IMR-90 (cell line): ENCODE results near the gene CYSLTR2. TPM values are rescaled to one million over a fixed set of nuclear protein-coding genes. Genes with fewer than 3 reads are reported as not detected.

Experiments used
- ATAC-seq: fragments of 200-7000 bp; cut with Tn5 transposase; 2 replicates; pipeline ENCODE4 v1.9.1; 2020; ENCODE audit warnings: low read depth, mild to moderate bottlenecking, moderate library complexity
- BruUV-seq: library from RNA; stranded (reverse); fragments of 400-500 nt; replicated peaks from 2 replicates; lab custom pipeline; 2021; lab: Mats Ljungman, UMichigan
- CTCF ChIA-PET: fragments of 300-600 bp; formaldehyde crosslinking; extraction: SDS; loops from one replicate; lab custom pipeline; 2021; ENCODE audit warnings: antibody characterized with exemption; lab: Yijun Ruan, JAX
- POLR2A ChIA-PET: fragments of 300-600 bp; sonication (Branson Sonifier 250); formaldehyde crosslinking; loops from one replicate; lab custom pipeline; 2022; ENCODE audit warnings: antibody characterized with exemption; ENCODE audit not compliant: unreplicated experiment; lab: Charles Lee
- DNase-seq: peaks from one replicate; pipeline ENCODE4 v3.0.0; 2013
- H2AFZ ChIP-seq: replicated peaks from 2 replicates; pipeline ENCODE3; 2013; ENCODE audit warnings: low read length, mild to moderate bottlenecking; ENCODE audit not compliant: poor library complexity
- H2AK5ac ChIP-seq: 2 replicates; pipeline ENCODE4 v1.6.1; 2013; ENCODE audit warnings: low read depth, low read length, inconsistent platforms
- H2AK9ac ChIP-seq: replicated peaks from 2 replicates; pipeline ENCODE3; 2013; ENCODE audit warnings: mild to moderate bottlenecking, low read depth, low read length, moderate library complexity; ENCODE audit not compliant: poor library complexity
- H2BK120ac ChIP-seq: 2 replicates; pipeline ENCODE4 v1.6.1; 2013; ENCODE audit warnings: low read depth, low read length, inconsistent platforms
- H2BK15ac ChIP-seq: 3 replicates; pipeline ENCODE4 v1.6.1; 2013; ENCODE audit warnings: low read depth, low read length, inconsistent platforms
- H2BK20ac ChIP-seq: 2 replicates; pipeline ENCODE4 v1.6.1; 2013; ENCODE audit warnings: low read depth, mild to moderate bottlenecking, inconsistent platforms, low read length, moderate library complexity
- H2BK5ac ChIP-seq: 2 replicates; pipeline ENCODE4 v1.6.1; 2013; ENCODE audit warnings: mild to moderate bottlenecking, low read depth, low read length, inconsistent platforms; ENCODE audit not compliant: poor library complexity, severe bottlenecking
- H3K14ac ChIP-seq: replicated peaks from 2 replicates; pipeline ENCODE4 v1.6.1; 2013; ENCODE audit warnings: low read depth, low read length, inconsistent platforms
- H3K18ac ChIP-seq: 2 replicates; pipeline ENCODE4 v1.6.1; 2013; ENCODE audit warnings: low read depth, low read length, control low read depth
- H3K23ac ChIP-seq: 2 replicates; pipeline ENCODE4 v1.6.1; 2013; ENCODE audit warnings: low read depth, low read length, inconsistent platforms
- H3K27ac ChIP-seq: 2 replicates; pipeline ENCODE4 v1.5.1; 2013; ENCODE audit warnings: mild to moderate bottlenecking, control low read depth, low read length; ENCODE audit not compliant: insufficient read depth
- H3K27me3 ChIP-seq: 2 replicates; pipeline ENCODE4 v1.6.1; 2013; ENCODE audit warnings: low read length; ENCODE audit not compliant: control insufficient read depth, insufficient read depth
- H3K36me3 ChIP-seq: 2 replicates; pipeline ENCODE4 v1.6.1; 2013; ENCODE audit warnings: low read length, mixed read lengths; ENCODE audit not compliant: control insufficient read depth, insufficient read depth
- H3K4ac ChIP-seq: 2 replicates; pipeline ENCODE4 v1.6.1; 2013; ENCODE audit warnings: low read depth, low read length, inconsistent platforms
- H3K4me1 ChIP-seq: 2 replicates; pipeline ENCODE4 v1.6.1; 2013; ENCODE audit warnings: low read length, mixed read lengths; ENCODE audit not compliant: control insufficient read depth, insufficient read depth
- H3K4me2 ChIP-seq: 2 replicates; pipeline ENCODE4 v1.6.1; 2013; ENCODE audit warnings: low read depth, mild to moderate bottlenecking, control low read depth, low read length, moderate library complexity
- H3K4me3 ChIP-seq: 2 replicates; pipeline ENCODE4 v1.5.1; 2013; ENCODE audit warnings: low read depth, mild to moderate bottlenecking, control low read depth, low read length, moderate library complexity; ENCODE audit not compliant: insufficient read depth
- H3K56ac ChIP-seq: 2 replicates; pipeline ENCODE4 v1.6.1; 2013; ENCODE audit warnings: low read length, inconsistent platforms; ENCODE audit not compliant: insufficient read depth; ENCODE audit errors: extremely low read depth
- H3K79me1 ChIP-seq, 2 experiments: 2 replicates each; pipeline ENCODE4 v1.6.1; 2013; ENCODE audit warnings: low read length in 2 of 2, inconsistent platforms in 1 of 2, low read depth in 1 of 2
- H3K9ac ChIP-seq: 2 replicates; pipeline ENCODE4 v1.6.1; 2013; ENCODE audit warnings: low read depth, low read length, control low read depth
- H3K9me1 ChIP-seq: 2 replicates; pipeline ENCODE4 v1.6.1; 2013; ENCODE audit warnings: low read length, inconsistent platforms; ENCODE audit not compliant: insufficient read depth
- H3K9me3 ChIP-seq: 2 replicates; pipeline ENCODE4 v1.6.1; 2013; ENCODE audit warnings: low read length; ENCODE audit not compliant: control insufficient read depth, insufficient read depth
- H4K20me1 ChIP-seq: 2 replicates; pipeline ENCODE4 v1.6.1; 2013; ENCODE audit warnings: low read length, inconsistent platforms; ENCODE audit not compliant: insufficient read depth
- H4K5ac ChIP-seq: 2 replicates; pipeline ENCODE4 v1.6.1; 2013; ENCODE audit warnings: mild to moderate bottlenecking, low read depth, low read length, control low read depth
- H4K8ac ChIP-seq, 2 experiments: 2 replicates each; pipeline ENCODE4 v1.6.1; 2013; ENCODE audit warnings: low read depth in 2 of 2, low read length in 2 of 2, control low read depth in 1 of 2, inconsistent platforms in 1 of 2
- H4K91ac ChIP-seq: 2 replicates; pipeline ENCODE4 v1.6.1; 2013; ENCODE audit warnings: low read depth, low read length, inconsistent platforms; ENCODE audit not compliant: insufficient read depth
- BHLHE40 ChIP-seq: fragments of 150-350 bp; IDR thresholded peaks from 2 replicates; pipeline ENCODE4 v1.6.1; 2016; ENCODE audit warnings: mild to moderate bottlenecking, low read depth, low read length
- CEBPB ChIP-seq: IDR thresholded peaks from 2 replicates; pipeline ENCODE4 v1.6.1; 2012; ENCODE audit warnings: low read depth, low read length, improper control_type of control experiment
- CHD1 ChIP-seq: IDR thresholded peaks from 2 replicates; pipeline ENCODE4 v1.6.1; 2012; ENCODE audit warnings: low read depth, low read length, improper control_type of control experiment
- FOS ChIP-seq: fragments of 150-350 bp; IDR thresholded peaks from 2 replicates; pipeline ENCODE4 v1.6.1; 2016; ENCODE audit warnings: low read depth, low read length
- MAFK ChIP-seq: IDR thresholded peaks from 2 replicates; pipeline ENCODE4 v1.6.1; 2012; ENCODE audit warnings: low read depth, low read length, improper control_type of control experiment
- MAZ ChIP-seq: IDR thresholded peaks from 2 replicates; pipeline ENCODE4 v1.6.1; 2012; ENCODE audit warnings: low read depth, mild to moderate bottlenecking, low read length, improper control_type of control experiment, moderate library complexity, borderline replicate concordance
- MXI1 ChIP-seq: IDR thresholded peaks from 2 replicates; pipeline ENCODE4 v1.6.1; 2012; ENCODE audit warnings: low read depth, mild to moderate bottlenecking, low read length, moderate library complexity, borderline replicate concordance
- NFE2L2 ChIP-seq: fragments of 150-350 bp; IDR thresholded peaks from 2 replicates; pipeline ENCODE4 v1.6.1; 2016; ENCODE audit warnings: low read depth, mild to moderate bottlenecking, low read length
- POLR2A ChIP-seq: IDR thresholded peaks from 2 replicates; pipeline ENCODE4 v1.6.1; 2012; ENCODE audit warnings: mild to moderate bottlenecking, low read depth, low read length
- RAD21 ChIP-seq: IDR thresholded peaks from 2 replicates; pipeline ENCODE4 v1.6.1; 2012; ENCODE audit warnings: low read length, improper control_type of control experiment
- RCOR1 ChIP-seq: IDR thresholded peaks from 2 replicates; pipeline ENCODE4 v1.6.1; 2012; ENCODE audit warnings: mild to moderate bottlenecking, low read length, improper control_type of control experiment; ENCODE audit not compliant: insufficient replicate concordance
- RFX5 ChIP-seq: IDR thresholded peaks from 2 replicates; pipeline ENCODE4 v1.8.0; 2012; ENCODE audit warnings: low read depth, mild to moderate bottlenecking, low read length, moderate library complexity
- SMC3 ChIP-seq: fragments of 150-350 bp; IDR thresholded peaks from 2 replicates; pipeline ENCODE4 v1.6.1; 2016; ENCODE audit warnings: low read depth, mild to moderate bottlenecking, antibody characterized with exemption, low read length, moderate library complexity
- USF2 ChIP-seq: fragments of 150-350 bp; IDR thresholded peaks from 2 replicates; pipeline ENCODE4 v1.6.1; 2017; ENCODE audit warnings: mild to moderate bottlenecking, antibody characterized with exemption, low read length, low read depth
- WGBS, 2 experiments: methylation state at CpG; one replicate each; pipeline versions ENCODE4 v1.1.5 to v1.1.7; 2013; ENCODE audit warnings: missing lambda C conversion rate in 2 of 2; ENCODE audit not compliant: insufficient read length in 1 of 2; ENCODE audit errors: extremely low coverage in 2 of 2; 5-methylcytosine and 5-hydroxymethylcytosine counted together
- dilution Hi-C: fragments of 300-500 bp; cut with HindIII; formaldehyde crosslinking; loops from one replicate; pipeline ENCODE4 v1.14.3; 2018; ENCODE audit warnings: low sequenced_read_pairs; ENCODE audit not compliant: unreplicated experiment
- in situ Hi-C: fragments of 300-500 bp; cut with MboI; formaldehyde crosslinking; loops from 3 replicates; pipeline ENCODE4 v1.14.3; 2019; ENCODE audit warnings: low sequenced_read_pairs, inconsistent platforms, mixed read lengths
- intact Hi-C: fragments of 100-400 bp; cut with micrococcal nuclease; formaldehyde crosslinking; loops from 2 replicates; pipeline ENCODE4 v1.10.0; 2022
- polyA plus RNA-seq, 3 experiments: library from polyadenylated mRNA; depleted of rRNA; stranded (reverse); fragments of >200 nt; gene quantifications; 2 replicates each; pipeline ENCODE4 v1.2.3, GENCODE V29; 2012; ENCODE audit warnings: low replicate concordance in 1 of 3
- total RNA-seq: library from RNA; depleted of rRNA; stranded (reverse); fragments of >200 nt; gene quantifications from 2 replicates; pipeline ENCODE4 v1.2.3, GENCODE V29; 2012
- TF ChIP-seq, protein P1 (sequence below): conservative IDR thresholded peaks from 2 replicates; pipeline ENCODE4 v1.5.1; 2012; ENCODE audit warnings: mild to moderate bottlenecking, low read depth, low read length, improper control_type of control experiment
- TF ChIP-seq, protein P2 (sequence below): fragments of 150-350 bp; IDR thresholded peaks from 2 replicates; pipeline ENCODE4 v1.6.1; 2016; ENCODE audit warnings: low read depth, mild to moderate bottlenecking, low read length, moderate library complexity, borderline replicate concordance

CYSLTR2 gene
- total and polyA plus RNA-seq, 2 of the 4 experiments (the other 2 are of a cell fraction): not detected

DNA sequence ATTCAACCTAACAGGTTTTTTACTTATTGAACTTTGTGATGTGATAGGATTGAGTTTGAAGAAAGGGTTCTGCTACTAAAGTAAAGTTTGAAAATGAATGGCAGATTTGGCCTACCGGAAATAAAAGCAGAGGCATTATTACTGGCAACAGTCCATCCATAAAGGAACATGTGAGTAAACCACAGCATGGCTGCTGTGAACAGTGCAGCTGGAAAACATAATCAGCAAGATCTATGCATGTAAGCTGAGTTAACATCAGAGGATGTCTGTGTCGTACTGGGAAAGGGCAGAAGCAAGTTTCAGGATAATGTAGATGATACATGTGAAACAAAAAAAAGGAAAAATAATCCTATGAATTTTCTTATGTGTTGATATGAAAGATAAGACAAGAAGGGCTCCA, 87.6 kb downstream of the CYSLTR2 start:
- Histone ChIP-seq H4K20me1 (no peaks in the 10 kb centered on the region), H2AK5ac (no peak overlapping the region), H3K4me3 (no peak overlapping the region), H2AFZ (no peak overlapping the region), H3K27me3 (no peaks in the 10 kb centered on the region), H4K91ac (no peak overlapping the region), H3K9ac (no peak overlapping the region), H3K23ac (no peak overlapping the region), H3K18ac (no peak overlapping the region), H3K9me1 (peaks cover 2% of the 10 kb centered on the region; the same call in 1 of the 2 replicates), H2BK120ac (no peak overlapping the region), H2AK9ac (no peak overlapping the region), H3K27ac (no peak overlapping the region), H3K36me3 (no peaks in the 10 kb centered on the region), H2BK20ac (no peak overlapping the region), H3K4me1 (peaks cover 5% of the 10 kb centered on the region; the same call in 1 of the 2 replicates), H2BK5ac (no peak overlapping the region), H3K9me3 (no peaks in the 10 kb centered on the region), H3K14ac (no peak overlapping the region), H2BK15ac (no peak overlapping the region), H3K4me2 (no peak overlapping the region), H4K5ac (no peak overlapping the region), H4K8ac (0 out of 4 replicates have a peak overlapping the region, but pooled peaks of 1 of the 2 experiments have one; percentile 41), H3K4ac (no peak overlapping the region), H3K79me1 (no peaks in the 10 kb centered on the region), H3K56ac (no peak overlapping the region)
- in situ Hi-C loops: no loop called here
- ATAC-seq (no peak), DNase-seq (peak; percentile 57)
- dilution Hi-C loops: no loop called here
- ChIA-PET POLR2A (no interaction called here), CTCF (no interaction called here)
- no CpG with 5 or more reads among the region's 2 CpGs for WGBS, 2 experiments
- no peak for TF ChIP-seq MXI1
- no peak for TF ChIP-seq CHD1
- TF ChIP-seq SMC3: no peak
- TF ChIP-seq RAD21: no peak
- no peak for TF ChIP-seq RCOR1
- TF ChIP-seq, protein P1, sequence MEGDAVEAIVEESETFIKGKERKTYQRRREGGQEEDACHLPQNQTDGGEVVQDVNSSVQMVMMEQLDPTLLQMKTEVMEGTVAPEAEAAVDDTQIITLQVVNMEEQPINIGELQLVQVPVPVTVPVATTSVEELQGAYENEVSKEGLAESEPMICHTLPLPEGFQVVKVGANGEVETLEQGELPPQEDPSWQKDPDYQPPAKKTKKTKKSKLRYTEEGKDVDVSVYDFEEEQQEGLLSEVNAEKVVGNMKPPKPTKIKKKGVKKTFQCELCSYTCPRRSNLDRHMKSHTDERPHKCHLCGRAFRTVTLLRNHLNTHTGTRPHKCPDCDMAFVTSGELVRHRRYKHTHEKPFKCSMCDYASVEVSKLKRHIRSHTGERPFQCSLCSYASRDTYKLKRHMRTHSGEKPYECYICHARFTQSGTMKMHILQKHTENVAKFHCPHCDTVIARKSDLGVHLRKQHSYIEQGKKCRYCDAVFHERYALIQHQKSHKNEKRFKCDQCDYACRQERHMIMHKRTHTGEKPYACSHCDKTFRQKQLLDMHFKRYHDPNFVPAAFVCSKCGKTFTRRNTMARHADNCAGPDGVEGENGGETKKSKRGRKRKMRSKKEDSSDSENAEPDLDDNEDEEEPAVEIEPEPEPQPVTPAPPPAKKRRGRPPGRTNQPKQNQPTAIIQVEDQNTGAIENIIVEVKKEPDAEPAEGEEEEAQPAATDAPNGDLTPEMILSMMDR: no peak
- no peak for TF ChIP-seq RFX5
- no peak for TF ChIP-seq CEBPB
- no peak for TF ChIP-seq FOS
- TF ChIP-seq POLR2A: no peak
- TF ChIP-seq MAFK: no peak
- TF ChIP-seq NFE2L2: no peak
- TF ChIP-seq, protein P2, sequence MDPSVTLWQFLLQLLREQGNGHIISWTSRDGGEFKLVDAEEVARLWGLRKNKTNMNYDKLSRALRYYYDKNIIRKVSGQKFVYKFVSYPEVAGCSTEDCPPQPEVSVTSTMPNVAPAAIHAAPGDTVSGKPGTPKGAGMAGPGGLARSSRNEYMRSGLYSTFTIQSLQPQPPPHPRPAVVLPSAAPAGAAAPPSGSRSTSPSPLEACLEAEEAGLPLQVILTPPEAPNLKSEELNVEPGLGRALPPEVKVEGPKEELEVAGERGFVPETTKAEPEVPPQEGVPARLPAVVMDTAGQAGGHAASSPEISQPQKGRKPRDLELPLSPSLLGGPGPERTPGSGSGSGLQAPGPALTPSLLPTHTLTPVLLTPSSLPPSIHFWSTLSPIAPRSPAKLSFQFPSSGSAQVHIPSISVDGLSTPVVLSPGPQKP: no peak
- TF ChIP-seq MAZ: no peak
- no peak for TF ChIP-seq BHLHE40
- TF ChIP-seq USF2: no peak
- no TSS peak for BruUV-seq
- intact Hi-C loops: loop anchor here (5.0 kb wide), 1 partner anchor 39 kb away; no protein-coding TSS in a partner anchor
